Esophagus muscularis mucosa (tissue), 4 donors: Measurements from ENCODE around the gene PKP1.

Experiments
- CTCF ChIP-seq, 3 experiments: fragments of 200-600 bp in 2 of 3; fragments of 450-650 bp in 1 of 3; sonication (generic) in 2 of 3; IDR thresholded peaks; one replicate each; pipeline ENCODE4 v1.5.1; 2017 to 2019; ENCODE audit warnings: antibody characterized with exemption in 3 of 3, mild to moderate bottlenecking in 2 of 3, moderate library complexity in 1 of 3
- EP300 ChIP-seq: sonication (generic); formaldehyde crosslinking; IDR thresholded peaks from one replicate; pipeline ENCODE4 v1.6.1; 2017; ENCODE audit warnings: antibody characterized with exemption
- POLR2A ChIP-seq: fragments of 450-650 bp; IDR thresholded peaks from one replicate; pipeline ENCODE4 v1.6.1; 2017; ENCODE audit warnings: antibody characterized with exemption, moderate library complexity, mild to moderate bottlenecking, low read depth
- POLR2AphosphoS5 ChIP-seq, 2 donors: sonication (generic); formaldehyde crosslinking; IDR thresholded peaks; one replicate each; pipeline ENCODE4 v1.6.1; 2017; ENCODE audit warnings: antibody characterized with exemption in 2 of 2

- TF ChIP-seq CTCF (IDR thresholded peaks at IDR 0.05) (no peak), EP300 (no peak), POLR2AphosphoS5 (IDR thresholded peaks at IDR 0.05) (no peak), POLR2A (no peak)
Observed at GRCh38 chr1:201260648-201261311, 22.5 kb upstream of the PKP1 start.
